HG03378 (cell line): ENCODE data around the gene TMEM164.

Source experiments
- ATAC-seq: cut with Tn5 transposase; IDR thresholded peaks from one replicate; pipeline ENCODE4 v1.9.1; 2021; ENCODE audit warnings: mild to moderate bottlenecking, moderate library complexity; ENCODE audit not compliant: unreplicated experiment

TMEM164 gene

DNA sequence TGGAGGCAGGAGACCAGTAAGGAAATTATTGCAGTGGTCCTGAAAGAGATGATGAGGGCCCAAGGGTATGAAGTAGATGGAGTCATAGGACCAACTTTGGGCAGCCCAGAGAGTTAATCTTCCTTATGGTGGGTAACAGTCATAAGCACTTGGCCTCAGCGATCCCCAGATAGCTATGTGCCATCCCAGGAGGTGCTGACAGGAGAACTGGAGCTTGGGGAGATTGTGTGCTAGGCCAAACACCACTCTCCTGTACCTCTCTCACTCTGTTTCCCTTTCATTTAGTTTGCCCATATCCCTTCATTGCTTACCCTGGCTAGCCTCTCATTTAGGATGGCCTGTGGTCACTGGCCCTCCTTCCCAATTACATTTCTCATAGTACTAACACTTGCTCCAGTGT is 60.0 kb downstream of the TMEM164 start:
- ATAC-seq, result no peak

DNA sequence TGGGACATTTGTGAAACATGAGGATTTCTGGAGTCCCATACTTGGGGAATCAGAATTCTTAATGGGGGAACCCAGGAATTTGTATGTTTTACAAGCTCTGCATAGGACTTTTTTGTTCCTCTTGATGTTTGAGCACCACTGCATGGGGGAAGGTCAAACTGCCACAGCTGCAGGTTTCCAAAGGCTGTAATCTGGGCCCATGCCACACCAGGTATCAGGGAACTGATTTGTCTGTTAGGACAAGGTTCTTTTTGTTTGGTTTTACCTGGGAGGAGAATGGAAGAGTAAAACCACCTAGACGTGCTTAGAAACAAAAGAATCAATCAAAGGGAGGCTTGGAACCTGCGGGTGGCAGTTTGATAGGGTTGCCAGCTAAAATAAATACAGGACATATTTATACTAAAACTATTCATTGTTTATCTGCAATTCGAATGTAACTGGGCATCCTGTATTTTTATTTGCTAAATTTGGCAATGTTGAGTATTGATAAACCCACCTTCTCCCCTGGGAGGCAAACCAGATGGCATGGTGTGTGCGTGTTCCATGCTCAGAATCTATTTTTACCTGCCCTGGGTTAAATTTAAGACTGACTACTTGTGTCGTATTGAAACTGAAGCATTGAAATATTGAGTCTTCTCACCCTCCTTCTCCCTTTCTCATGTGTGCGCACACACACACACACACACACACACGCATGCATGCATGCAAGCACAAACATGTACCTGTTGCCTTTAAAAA is 63.7 kb downstream of the TMEM164 start:
- no peak for ATAC-seq

DNA sequence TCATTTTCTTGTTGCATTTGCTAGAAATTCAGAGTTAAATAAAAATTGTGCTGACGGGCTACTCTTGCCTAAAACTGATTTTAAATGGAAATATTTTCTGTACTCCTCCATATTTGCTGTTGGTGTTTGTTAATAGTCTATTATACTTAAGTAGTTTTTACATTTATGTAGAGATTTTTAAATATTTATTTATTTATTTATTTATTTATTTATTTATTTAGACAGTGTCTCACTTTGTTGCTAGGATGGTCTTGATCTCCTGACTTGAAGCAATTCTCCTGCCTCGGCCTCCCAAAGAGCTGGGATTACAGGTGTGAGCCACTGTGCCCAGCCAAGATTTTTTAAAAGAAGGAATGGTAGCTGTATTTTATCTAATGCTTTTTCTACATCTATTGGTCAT is 68.1 kb downstream of the TMEM164 start:
- ATAC-seq, result no peak

DNA sequence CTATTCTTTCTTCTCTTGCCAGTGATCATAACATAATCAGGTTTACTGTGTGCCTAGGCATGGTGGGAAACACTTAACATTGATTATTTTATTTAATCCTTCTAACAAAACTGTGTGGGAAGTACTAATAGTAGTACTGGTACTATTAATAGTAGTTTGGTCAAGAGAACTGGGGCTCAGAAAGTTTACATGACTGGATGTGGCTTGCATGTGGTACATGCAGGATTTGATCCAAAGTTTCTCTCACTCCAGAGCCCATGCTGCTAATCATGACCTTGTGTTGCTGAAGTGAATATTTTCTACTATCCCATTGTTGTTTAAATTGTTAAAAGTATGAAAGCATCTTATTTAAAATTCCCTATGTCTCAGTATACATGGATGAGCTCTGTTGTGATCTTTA is 78.4 kb downstream of the TMEM164 start:
- ATAC-seq, result no peak

DNA sequence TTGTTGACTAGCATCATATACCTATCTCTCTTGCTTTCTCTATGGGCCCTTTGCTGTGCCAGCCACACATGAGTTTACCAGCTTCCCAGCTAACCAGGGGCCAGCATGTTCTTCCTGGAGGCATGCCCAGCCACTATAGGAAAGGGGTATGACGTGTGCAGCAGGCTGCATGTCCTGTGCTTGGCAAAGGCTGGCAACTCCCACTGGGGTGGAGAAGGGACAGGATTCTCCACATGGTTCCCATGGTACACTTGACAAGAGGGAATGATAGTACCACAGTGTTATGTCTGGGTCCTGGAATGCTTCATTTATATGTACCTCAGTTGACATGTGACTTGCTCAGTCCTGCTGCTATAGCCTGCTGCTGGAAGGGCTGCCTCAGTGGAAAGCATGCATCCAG is 78.8 kb downstream of the TMEM164 start:
- ATAC-seq, result no peak

DNA sequence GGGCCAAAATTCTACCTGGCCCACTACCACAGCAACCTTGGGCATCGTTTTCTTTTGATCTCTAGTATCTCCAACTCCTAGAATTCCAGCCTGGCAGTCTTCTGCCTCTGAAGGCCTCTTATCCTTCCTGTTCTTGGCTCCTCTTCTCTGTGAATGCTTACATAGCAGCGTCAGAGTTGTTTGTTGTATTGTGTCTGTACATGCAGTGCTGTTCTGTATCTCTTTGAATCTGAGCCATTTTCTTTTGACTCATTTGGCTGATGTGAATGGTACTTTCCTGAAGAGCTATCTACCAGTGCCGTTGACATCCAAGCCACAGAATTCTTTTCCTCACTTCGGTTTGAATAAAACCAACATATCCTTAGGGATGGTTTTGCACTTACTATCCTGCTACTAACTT is 79.2 kb downstream of the TMEM164 start:
- ATAC-seq, result no peak

DNA sequence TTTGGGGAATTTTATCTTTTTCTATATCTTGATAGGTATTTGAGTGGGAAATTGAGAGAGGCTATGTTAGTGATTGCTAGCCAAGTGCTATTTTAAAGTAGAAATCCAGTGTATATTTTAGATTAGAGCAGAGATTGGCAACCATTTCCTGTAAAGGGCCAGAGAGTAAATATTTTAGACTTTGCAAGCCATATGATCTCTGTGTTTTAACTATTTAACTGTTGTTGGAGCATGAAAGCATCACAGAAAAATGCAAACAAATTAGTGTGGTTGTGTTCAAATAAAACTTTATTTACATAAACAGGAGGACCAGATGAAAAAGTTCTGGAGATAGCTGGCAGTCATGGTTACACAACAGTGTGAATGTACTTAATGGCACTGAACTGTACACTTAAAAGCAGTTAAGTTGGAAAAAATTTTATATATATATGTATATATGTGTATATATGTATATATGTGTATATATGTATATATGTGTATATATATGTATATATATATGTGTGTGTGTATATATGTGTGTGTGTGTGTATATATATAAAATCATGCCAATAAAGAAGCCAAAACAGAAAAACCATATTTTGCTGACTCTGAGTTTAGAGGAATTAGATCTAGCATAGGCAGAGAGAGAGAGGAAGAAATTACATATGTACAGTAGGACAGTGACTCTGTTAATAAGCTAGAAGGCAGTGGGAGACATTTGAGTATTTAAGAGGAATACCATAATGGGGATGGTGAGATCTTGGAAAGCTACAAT is 83.4 kb downstream of the TMEM164 start:
- no peak for ATAC-seq

DNA sequence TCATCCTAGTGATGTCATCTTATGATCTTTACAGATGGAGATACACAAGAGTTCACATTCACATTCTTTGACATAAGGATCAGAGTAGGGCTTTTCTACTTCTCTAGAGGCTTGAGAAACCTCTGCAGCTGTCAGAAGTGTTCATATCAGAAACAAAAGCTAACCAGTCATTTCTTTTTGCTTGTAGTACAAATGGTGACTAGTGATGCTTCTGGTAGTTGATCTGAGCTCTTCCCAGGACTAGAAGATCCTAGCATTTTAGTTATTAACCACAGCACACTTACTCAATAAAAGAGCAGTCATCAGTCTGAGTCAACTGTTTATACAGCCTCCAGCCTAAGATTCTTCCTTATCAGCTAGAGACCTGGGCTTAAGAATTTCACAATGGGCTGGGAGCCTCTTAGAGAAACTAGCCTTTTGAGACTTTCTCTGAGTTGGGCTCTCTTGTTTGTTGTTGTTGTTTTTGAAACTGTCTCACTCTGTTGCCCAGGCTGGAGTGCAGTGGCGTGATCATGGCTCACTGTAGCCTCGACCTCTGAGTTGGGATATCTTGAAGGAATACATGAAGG is 84.1 kb downstream of the TMEM164 start:
- ATAC-seq, result no peak

DNA sequence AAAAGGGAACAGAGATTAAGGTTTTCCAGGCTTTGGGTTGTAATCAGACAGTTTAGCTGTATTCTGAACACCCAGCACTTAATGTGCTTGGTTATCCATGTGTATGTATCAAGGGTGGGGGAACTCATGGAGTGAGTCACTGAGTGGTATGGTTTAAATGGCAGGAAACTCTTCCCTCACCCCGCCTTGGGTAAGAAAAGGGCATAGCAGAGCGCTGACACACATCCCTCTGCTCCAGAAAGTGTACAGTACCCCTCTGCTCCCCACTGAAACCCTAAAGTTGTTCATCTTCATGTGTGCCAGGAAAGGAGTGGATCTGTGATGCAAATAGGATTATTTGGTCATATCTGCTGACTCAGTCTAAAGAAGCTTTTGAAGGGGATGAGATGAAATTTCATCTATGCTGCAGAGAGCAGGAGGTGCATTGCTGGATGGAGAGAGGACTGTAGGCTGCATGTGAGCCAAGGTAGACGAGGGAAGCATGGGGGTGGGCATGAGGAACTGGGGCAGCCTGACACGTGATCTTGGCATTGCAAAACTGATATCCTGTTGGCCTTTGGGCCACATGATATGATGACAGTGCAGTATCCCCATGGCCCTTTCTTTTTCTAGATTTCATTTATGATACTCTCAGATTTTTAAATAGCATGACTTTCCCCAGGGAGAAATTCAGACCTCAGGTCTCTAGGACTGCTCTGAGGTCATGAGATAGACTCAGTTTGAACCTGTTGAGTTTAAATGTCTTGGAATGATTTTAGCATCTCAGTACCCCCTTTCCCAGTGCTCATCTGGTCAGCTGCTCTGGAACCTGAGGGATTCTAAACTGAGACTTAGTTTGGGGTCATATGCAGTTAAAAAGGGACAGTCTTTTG is 84.8 kb downstream of the TMEM164 start:
- no peak for ATAC-seq

DNA sequence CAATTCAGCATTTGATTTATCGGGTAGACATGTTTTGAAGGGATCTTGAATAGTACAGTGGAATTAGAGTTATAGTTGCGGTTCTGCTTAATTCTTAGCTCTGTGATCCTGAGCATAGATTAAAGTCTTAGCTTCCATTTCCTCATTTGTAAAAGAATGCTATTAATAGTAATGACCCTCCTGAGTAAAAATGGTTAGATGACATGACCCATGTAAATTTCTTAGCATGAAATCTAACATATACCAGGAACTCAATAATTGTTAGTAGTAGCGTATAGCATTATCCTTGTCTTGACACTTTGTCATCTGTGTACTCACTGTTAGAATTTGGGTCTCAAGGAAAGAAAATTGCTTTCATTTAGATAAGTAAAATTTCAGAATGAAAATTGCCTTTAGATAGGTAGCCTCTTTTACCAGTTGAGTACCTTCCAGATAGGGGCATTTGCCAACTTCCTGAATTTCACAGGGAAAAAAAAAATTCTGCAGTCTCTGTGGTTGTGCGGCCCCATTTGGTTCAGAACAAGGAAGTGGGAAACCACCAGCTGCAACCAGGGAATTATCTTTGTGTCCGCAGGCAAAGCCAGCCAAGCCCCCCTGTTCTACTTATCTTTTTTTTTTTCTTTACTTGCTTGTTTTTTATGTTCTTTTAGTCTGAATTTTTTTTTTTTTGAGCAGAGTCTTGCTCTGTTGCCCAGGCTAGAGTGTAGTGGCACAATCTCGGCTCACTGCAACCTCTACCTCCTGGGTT is 86.9 kb downstream of the TMEM164 start:
- ATAC-seq, result no peak

DNA sequence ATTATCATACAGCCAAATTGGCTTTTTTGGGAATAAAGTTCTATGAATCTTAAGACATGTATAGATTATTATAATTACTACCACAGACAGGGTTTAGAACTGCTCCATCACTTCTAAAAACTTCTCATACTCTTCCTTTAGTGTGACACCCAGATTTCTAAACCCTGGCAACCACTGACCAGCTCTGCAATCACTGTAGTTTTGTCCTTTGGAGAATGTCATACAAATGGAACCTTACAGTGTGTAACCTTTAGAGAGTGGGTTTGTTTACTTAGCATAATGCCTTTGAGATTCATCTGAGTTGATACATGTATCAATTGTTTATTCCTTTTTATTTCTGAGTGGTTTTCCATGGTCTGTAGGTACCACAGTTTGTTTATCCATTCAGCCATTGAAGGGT is 95.0 kb downstream of the TMEM164 start:
- ATAC-seq, result no peak

DNA sequence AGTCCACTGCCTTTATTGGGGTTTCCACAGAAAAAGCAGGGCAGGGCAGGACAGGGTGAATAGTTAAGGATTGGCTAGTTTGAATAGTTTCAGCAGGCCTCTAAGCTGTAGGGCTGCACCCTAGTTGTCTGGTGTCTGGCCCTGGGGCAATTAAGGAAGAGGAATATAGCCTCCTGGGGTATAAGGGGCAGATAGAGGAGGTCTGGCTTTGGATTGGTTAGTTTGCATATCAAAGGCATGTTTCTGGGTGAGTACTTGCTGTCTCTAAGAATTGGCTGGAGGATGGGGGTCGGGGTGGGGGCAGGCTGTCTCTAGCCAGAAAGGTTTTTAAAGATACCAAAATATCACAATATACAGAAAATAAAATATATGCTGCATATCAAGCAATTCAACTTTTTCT is 100.4 kb downstream of the TMEM164 start:
- ATAC-seq, result no peak

DNA sequence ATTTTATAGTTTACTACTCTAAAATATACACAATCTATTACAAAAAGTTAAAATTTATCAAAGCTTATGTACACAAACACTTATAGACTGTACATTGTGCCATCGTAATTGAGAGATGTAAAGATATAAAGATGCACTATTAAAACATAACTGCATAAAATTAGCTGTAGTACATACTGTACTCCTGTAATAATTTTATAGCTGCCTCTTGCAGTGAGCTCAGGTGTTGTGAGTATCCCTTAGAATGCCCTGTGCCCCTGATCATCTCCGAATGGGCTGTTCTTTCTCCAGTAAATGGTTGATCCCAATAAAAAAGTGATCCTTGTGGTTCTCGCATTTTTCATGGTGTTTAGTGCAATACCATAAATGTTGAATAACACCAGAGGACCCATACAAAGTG is 101.2 kb downstream of the TMEM164 start:
- no peak for ATAC-seq

DNA sequence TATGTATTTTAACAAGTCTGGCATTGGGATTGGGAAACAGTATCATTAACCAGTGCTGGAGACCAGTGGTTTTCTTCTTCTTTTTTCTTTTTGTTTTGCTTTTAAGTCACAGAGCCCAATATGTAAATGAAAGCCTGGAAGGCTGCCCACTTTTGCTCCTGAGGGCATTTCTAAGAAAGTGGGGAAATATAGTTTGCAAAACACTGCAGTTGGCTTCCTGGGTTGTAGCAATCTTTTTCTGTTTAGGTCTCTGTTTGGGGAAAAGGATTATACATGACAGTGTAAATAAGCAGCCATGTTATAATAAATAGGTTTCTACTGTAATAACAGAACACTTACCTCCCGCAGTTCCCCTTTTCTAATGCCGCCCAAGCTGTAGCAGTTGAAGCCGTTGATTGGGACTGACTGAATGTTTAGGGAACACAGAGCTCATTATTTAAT is 105.5 kb downstream of the TMEM164 start:
- no peak for ATAC-seq

DNA sequence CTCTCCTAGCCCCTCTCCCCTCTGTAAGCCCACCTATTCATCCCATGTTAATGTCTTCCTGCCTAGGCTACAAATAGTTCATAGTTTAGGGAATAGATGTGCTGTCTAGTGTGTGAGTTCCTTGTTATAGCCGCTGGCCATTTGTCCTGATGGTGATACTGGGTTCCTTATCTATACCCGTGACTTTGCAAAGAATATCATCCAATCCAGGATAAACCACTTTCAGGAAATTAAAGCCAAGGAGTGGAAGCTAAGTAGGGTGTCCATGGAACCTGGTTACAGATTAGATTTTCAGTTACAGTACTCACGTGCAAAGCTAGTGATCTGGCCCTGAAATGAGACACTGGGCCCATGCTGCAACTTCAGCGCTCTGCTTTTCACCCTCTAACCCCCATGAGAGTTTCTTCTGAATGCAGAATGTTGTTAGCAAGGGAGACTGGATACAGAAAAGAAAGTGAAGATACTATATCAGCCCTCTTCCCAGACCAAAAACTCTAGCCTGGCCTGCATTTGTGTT is 111.4 kb downstream of the TMEM164 start:
- no peak for ATAC-seq

DNA sequence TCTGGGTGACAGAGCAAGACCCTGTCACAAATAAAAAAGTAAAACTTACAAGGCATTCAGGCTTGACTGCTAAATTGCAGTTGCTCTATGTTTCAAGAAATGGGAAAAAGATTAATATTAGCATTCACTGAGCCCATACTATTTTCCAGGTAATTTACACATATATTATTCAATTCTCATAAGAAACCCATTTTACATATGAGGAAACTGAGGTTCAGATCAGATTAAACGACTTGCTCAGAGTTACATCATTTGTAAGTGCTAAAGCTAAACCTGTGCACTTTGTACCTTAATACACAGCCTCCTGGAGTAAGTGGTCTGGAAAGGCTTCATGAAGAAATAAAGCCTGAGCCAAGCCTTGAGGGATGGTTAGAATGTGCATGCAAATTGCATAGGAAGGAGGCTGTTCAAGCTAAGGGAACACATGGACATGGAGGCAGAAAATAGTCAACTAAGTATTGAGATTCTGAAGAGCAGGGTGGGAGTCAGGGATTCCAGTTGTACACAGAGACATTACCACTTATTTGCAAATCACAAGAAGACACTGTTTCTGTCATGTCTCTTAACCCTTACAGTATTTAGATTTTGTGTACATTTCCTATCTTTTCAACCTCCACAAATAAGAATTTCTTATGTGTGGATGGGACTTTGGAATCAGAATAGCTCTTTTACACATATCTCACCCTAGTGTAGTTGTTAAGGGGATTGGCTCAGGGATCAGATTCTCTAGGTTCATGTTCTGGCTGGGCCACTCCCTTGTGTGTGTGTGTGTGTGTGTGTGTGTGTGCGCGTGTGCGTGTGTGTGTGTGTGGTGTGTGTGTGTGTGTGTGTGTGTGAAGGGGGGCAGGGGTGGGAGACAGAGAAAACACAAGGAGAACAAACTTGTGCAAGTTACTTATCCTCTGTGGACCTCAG is 113.4 kb downstream of the TMEM164 start:
- ATAC-seq, result no peak

DNA sequence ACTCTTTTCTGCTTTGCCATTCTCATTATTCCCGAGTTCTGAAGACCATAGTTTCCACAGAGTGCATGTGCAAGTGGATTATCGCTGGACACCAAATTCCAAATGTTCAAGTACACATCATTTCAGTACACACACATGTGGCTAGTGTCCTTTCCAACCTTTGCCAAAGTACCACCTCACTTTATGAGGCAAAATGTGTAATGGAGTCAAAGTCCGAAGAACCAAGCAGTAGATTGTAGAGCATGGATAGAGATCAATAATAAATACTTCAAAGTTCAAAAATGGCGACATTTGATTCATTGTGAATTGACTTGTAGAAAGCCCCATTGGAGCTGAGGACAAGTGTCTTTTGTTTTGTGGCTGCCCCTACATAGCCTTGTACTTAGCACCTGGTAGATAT is 115.6 kb downstream of the TMEM164 start:
- no peak for ATAC-seq

DNA sequence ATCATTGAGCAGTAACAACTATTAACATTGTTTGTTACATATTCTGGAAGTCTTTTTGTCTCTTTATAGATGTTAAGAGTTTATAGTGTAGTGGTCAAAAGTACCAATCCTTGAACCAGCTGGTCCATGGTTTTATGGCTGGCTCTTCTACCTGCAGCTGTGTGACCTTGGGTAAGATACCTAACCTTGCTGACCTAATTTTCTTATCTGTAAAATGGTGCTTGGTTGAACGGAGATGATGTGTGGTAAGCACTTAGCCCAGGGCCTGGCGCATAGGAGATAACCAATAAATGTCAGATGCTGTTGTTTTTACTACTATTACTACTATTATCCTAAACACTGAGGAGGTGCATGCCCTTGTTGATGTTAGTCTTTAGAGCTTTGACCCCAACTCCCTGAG is 116.6 kb downstream of the TMEM164 start:
- ATAC-seq, result no peak

DNA sequence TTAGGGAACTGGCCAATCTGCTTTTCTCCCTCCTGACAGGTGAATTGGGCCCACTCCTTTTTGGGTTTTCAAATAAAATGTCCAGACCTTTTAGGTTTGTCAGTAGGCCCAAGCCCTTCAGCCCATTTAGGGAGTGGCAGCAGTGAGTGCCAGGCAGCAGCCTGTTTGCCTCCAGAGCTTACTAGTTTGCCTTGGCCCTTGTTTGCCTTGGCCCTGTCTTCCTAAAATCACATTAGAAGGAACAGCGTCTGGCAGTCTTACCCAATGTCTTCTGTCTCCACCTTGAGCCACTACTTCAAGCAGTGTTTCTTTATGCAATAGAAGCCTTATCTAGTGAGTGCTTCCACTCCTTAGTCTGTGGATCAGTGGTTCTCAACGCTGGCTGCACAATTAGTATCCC is 117.1 kb downstream of the TMEM164 start:
- no peak for ATAC-seq
